Measurements from ENCODE around the gene MEX3A.

- TF ChIP-seq POLR2A (IDR thresholded peaks at IDR 0.05; ENCODE audit: low read depth, low read length), result no peak
- peak; percentile 36; the same call in 1 of the 2 replicates for TF ChIP-seq POLR2AphosphoS5 (IDR thresholded peaks at IDR 0.05; ENCODE audit: low read depth, low read length)
- TF ChIP-seq TAF1 (IDR thresholded peaks at IDR 0.05; ENCODE audit: borderline replicate concordance, low read depth, low read length), result 0 out of 2 replicates have a peak, but pooled peaks have one; percentile 8
Observed at GRCh38 chr1:156053768-156054499, 28.3 kb downstream of the MEX3A start, which contains the start of gene UBQLN4.

Data from GM12892 (cell line).